Measurements from ENCODE around the gene AHSP.

DNA sequence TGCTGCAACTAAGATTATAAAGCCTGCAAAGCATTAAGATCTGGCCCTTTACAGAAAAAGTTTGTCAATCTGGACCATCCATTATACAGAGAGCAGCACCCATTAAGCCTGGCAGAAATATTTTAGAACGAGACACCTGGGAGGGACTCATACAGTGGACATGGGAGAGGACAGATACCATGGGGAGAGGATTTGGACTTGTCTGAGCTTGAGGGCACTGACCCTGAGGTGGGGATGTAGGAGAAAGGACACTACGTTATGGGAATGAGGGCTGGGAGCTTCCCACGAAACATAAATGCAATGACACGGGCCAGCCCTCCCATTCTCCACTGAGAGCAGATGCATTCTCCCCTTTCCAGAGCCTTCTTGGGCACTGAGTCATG lies 25.7 kb upstream of the AHSP start:
- TF ChIP-seq, protein P1, sequence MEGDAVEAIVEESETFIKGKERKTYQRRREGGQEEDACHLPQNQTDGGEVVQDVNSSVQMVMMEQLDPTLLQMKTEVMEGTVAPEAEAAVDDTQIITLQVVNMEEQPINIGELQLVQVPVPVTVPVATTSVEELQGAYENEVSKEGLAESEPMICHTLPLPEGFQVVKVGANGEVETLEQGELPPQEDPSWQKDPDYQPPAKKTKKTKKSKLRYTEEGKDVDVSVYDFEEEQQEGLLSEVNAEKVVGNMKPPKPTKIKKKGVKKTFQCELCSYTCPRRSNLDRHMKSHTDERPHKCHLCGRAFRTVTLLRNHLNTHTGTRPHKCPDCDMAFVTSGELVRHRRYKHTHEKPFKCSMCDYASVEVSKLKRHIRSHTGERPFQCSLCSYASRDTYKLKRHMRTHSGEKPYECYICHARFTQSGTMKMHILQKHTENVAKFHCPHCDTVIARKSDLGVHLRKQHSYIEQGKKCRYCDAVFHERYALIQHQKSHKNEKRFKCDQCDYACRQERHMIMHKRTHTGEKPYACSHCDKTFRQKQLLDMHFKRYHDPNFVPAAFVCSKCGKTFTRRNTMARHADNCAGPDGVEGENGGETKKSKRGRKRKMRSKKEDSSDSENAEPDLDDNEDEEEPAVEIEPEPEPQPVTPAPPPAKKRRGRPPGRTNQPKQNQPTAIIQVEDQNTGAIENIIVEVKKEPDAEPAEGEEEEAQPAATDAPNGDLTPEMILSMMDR (IDR thresholded peaks at IDR 0.05): no peak
- TF ChIP-seq POLR2A (IDR thresholded peaks at IDR 0.05): no peak

Data from thyroid gland (tissue), 4 donors.